Airway epithelial cell (primary cell): ENCODE measurements around the gene PLIN4. TPM values are rescaled to one million over a fixed set of nuclear protein-coding genes. Genes with fewer than 3 reads are reported as not detected.

Experiments
- total RNA-seq: library from RNA; depleted of rRNA; stranded (reverse); fragments of >200 nt; gene quantifications from 2 replicates; pipeline ENCODE4 v1.2.3, GENCODE V29; 2015

Gene PLIN4
- total RNA-seq: 0.84 and 1.1 TPM in 2 replicates

GRCh38 chr19:4518345-4519171 lies at the start of gene PLIN4:
PLIN4 (minus strand) TSS chr19:4518486; CDS start chr19:4518272, 214 bp downstream.

GRCh38 chr19:4559569-4559968 lies 41.3 kb upstream of the PLIN4 start, which contains the start of gene SEMA6B:
SEMA6B (minus strand) TSS chr19:4559684; CDS start chr19:4558457, 1,227 bp downstream.

GRCh38 chr19:4539693-4540581 lies 21.7 kb upstream of the PLIN4 start, which contains the start of gene LRG1:
LRG1 (minus strand) TSS chr19:4540036; CDS start chr19:4540013, 23 bp downstream.

GRCh38 chr19:4534836-4535658 lies 16.8 kb upstream of the PLIN4 start, which contains the start of gene PLIN5:
PLIN5 (minus strand) TSS chr19:4535224; CDS start chr19:4534074, 1,150 bp downstream.

GRCh38 chr19:4472174-4472974 lies 45.9 kb downstream of the PLIN4 start, which contains the start of gene HDGFL2:
HDGFL2 (plus strand) TSS chr19:4472297; CDS start chr19:4472351, 54 bp downstream.

GRCh38 chr19:4457654-4458395 lies 60.5 kb downstream of the PLIN4 start, which contains the start of gene UBXN6:
UBXN6 (minus strand) TSS chr19:4457794; CDS start chr19:4457697, 97 bp downstream.

Other genes starting within 250 kb of the PLIN4 start
- gene SHD, start 239.2 kb downstream of the PLIN4 start, total RNA-seq: not detected in 2 replicates
- not detected in 2 replicates for gene TMIGD2, start 216.1 kb downstream of the PLIN4 start, total RNA-seq
- 5.1 and 6.4 TPM in 2 replicates for gene FSD1, start 213.9 kb downstream of the PLIN4 start, total RNA-seq
- gene STAP2, start 179.7 kb downstream of the PLIN4 start, total RNA-seq: 105 and 110 TPM in 2 replicates
- 5.8 and 7.2 TPM in 2 replicates for gene MPND, start 174.9 kb downstream of the PLIN4 start, total RNA-seq
- 111 and 144 TPM in 2 replicates for gene SH3GL1, start 117.9 kb downstream of the PLIN4 start, total RNA-seq
- gene CHAF1A, start 115.8 kb downstream of the PLIN4 start, total RNA-seq: 18.5 and 22.4 TPM in 2 replicates
- gene UBXN6, start 60.7 kb downstream of the PLIN4 start, total RNA-seq: 51.6 and 55.9 TPM in 2 replicates
- gene HDGFL2, start 46.2 kb downstream of the PLIN4 start, total RNA-seq: 70.5 and 81.0 TPM in 2 replicates
- gene PLIN5, start 16.7 kb upstream of the PLIN4 start, total RNA-seq: 0.14 TPM in 1 of 2 replicates, not detected in the other
- gene LRG1, start 21.6 kb upstream of the PLIN4 start, total RNA-seq: 0.09 and 0.56 TPM in 2 replicates
- gene SEMA6B, start 41.2 kb upstream of the PLIN4 start, total RNA-seq: 0.05 and 0.35 TPM in 2 replicates
- gene TNFAIP8L1, start 121.0 kb upstream of the PLIN4 start, total RNA-seq: 5.7 and 6.1 TPM in 2 replicates
- gene MYDGF, start 151.9 kb upstream of the PLIN4 start, total RNA-seq: 118 and 142 TPM in 2 replicates
- gene DPP9, start 205.4 kb upstream of the PLIN4 start, total RNA-seq: 90.9 and 114 TPM in 2 replicates